Osteocyte (in vitro differentiated cells): ENCODE measurements around the gene GRM7. TPM values are rescaled to one million over a fixed set of nuclear protein-coding genes. Genes with fewer than 3 reads are reported as not detected.

ENCODE experiments used
- DNase-seq: peaks from one replicate; pipeline ENCODE4 v3.0.0; 2021; ENCODE audit warnings: mixed read lengths; ENCODE audit not compliant: unreplicated experiment; ENCODE audit errors: extremely low spot score
- H3K27ac Mint-ChIP-seq: one replicate; pipeline ENCODE4 v1.8.0; 2021; ENCODE audit warnings: mild to moderate bottlenecking, mixed read lengths; ENCODE audit not compliant: unreplicated experiment
- H3K27me3 Mint-ChIP-seq: one replicate; pipeline ENCODE4 v1.8.0; 2021; ENCODE audit warnings: mixed read lengths; ENCODE audit not compliant: unreplicated experiment
- H3K36me3 Mint-ChIP-seq: one replicate; pipeline ENCODE4 v1.8.0; 2021; ENCODE audit warnings: mixed read lengths; ENCODE audit not compliant: unreplicated experiment
- H3K4me1 Mint-ChIP-seq: one replicate; pipeline ENCODE4 v1.8.0; 2021; ENCODE audit warnings: mixed read lengths; ENCODE audit not compliant: unreplicated experiment
- H3K4me3 Mint-ChIP-seq: one replicate; pipeline ENCODE4 v1.8.0; 2021; ENCODE audit warnings: mild to moderate bottlenecking, moderate library complexity, mixed read lengths; ENCODE audit not compliant: unreplicated experiment
- H3K9me3 Mint-ChIP-seq: one replicate; pipeline ENCODE4 v1.8.0; 2021; ENCODE audit warnings: mixed read lengths; ENCODE audit not compliant: unreplicated experiment
- CTCF ChIP-seq: fragments of 200-600 bp; sonication (generic); IDR thresholded peaks from 2 replicates; pipeline ENCODE4 v1.5.0; 2021; ENCODE audit warnings: antibody characterized with exemption, mild to moderate bottlenecking, moderate library complexity
- total RNA-seq: library from RNA; stranded (reverse); gene quantifications from 2 replicates; pipeline ENCODE4 v1.2.1, GENCODE V29; 2021

The GRM7 gene
- total RNA-seq, 1 donor from 2014 or later = not detected

GRCh38 chr3:7621046-7621630 is 760.2 kb downstream of the GRM7 start:
- DNase-seq = no peak
- H3K4me3 Mint-ChIP-seq = no peak overlapping the region
- no peak for TF ChIP-seq CTCF
- no peaks in the 10 kb centered on the region for H3K4me1 Mint-ChIP-seq
- no peaks in the 10 kb centered on the region for H3K9me3 Mint-ChIP-seq
- no peaks in the 10 kb centered on the region for H3K36me3 Mint-ChIP-seq
- H3K27ac Mint-ChIP-seq = no peak overlapping the region
- H3K27me3 Mint-ChIP-seq = no peaks in the 10 kb centered on the region

GRCh38 chr3:7621651-7622050 is 760.7 kb downstream of the GRM7 start:
- no peak overlapping the region for H3K4me3 Mint-ChIP-seq
- no peak overlapping the region for H3K27ac Mint-ChIP-seq
- H3K27me3 Mint-ChIP-seq = no peaks in the 10 kb centered on the region
- H3K9me3 Mint-ChIP-seq = no peaks in the 10 kb centered on the region
- no peaks in the 10 kb centered on the region for H3K4me1 Mint-ChIP-seq
- no peak for TF ChIP-seq CTCF
- no peak for DNase-seq
- H3K36me3 Mint-ChIP-seq = no peaks in the 10 kb centered on the region

GRCh38 chr3:7625021-7625420 is 764.1 kb downstream of the GRM7 start:
- Mint-ChIP-seq H3K4me1 (no peaks in the 10 kb centered on the region), H3K4me3 (no peak overlapping the region), H3K27me3 (no peaks in the 10 kb centered on the region), H3K9me3 (no peaks in the 10 kb centered on the region), H3K27ac (no peak overlapping the region), H3K36me3 (no peaks in the 10 kb centered on the region)
- DNase-seq = no peak
- TF ChIP-seq CTCF = no peak

- no peak for TF ChIP-seq CTCF
- no peak overlapping the region for H3K4me3 Mint-ChIP-seq
- no peak for DNase-seq
- H3K27me3 Mint-ChIP-seq = no peaks in the 10 kb centered on the region
- no peaks in the 10 kb centered on the region for H3K4me1 Mint-ChIP-seq
- no peak overlapping the region for H3K27ac Mint-ChIP-seq
- H3K9me3 Mint-ChIP-seq = no peaks in the 10 kb centered on the region
- H3K36me3 Mint-ChIP-seq = no peaks in the 10 kb centered on the region
Measured at GRCh38 chr3:7630351-7630911, 769.5 kb downstream of the GRM7 start.

GRCh38 chr3:7630925-7631324 is 770.0 kb downstream of the GRM7 start:
- no peak overlapping the region for H3K27ac Mint-ChIP-seq

More at GRCh38 chr3:7630925-7631324, 770.0 kb downstream of the GRM7 start:
- Mint-ChIP-seq H3K4me3 (no peak overlapping the region), H3K9me3 (no peaks in the 10 kb centered on the region), H3K36me3 (no peaks in the 10 kb centered on the region), H3K27me3 (no peaks in the 10 kb centered on the region), H3K4me1 (no peaks in the 10 kb centered on the region)
- TF ChIP-seq CTCF = no peak
- no peak for DNase-seq
